ENCODE results near the gene OR52I1. TPM values are rescaled to one million over a fixed set of nuclear protein-coding genes. Genes with fewer than 3 reads are reported as not detected.

Gene OR52I1
- not detected for total RNA-seq

GRCh38 chr11:4593739-4594138 lies at the start of gene OR52I1:
Gene OR52I1 (plus strand): TSS chr11:4594039. CDS start chr11:4594039, 0 bp downstream.
- Mint-ChIP-seq H3K27me3 (no peaks in the 10 kb centered on the region), H3K27ac (no peak within 1 kb of the TSS), H3K9me3 (no peaks in the 10 kb centered on the region), H3K4me1 (no peaks in the 10 kb centered on the region), H3K36me3 (peaks cover 8% of the 10 kb centered on the region), H3K4me3 (no peak within 1 kb of the TSS)
- DNase-seq, result no peak
- POLR2A ChIA-PET, result no interaction called here
- no peak for ATAC-seq (ENCODE audit: low read depth)

DNA sequence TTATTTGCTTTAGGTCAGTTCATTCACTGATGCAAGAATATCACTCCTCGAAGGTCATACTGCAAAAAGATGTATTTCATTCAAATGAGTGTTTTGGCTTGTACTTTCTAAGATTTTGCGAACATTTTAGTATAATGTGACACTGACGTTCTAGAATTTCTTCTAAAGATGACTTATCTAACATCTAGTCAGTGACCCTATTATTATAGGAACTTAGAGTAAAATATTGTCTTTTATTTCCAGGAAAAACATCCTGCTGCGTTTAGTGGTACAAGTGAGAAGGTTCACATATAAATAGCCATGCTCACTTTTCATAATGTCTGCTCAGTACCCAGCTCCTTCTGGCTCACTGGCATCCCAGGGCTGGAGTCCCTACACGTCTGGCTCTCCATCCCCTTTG lies 48.9 kb upstream of the OR52I1 start, which contains the start of gene OR52M1:
Gene OR52M1 (plus strand): TSS at position 301 of the 400 bp plus-strand sequence. CDS start 0 bp downstream, at position 301.
- POLR2A ChIA-PET, result no interaction called here
- peaks cover 19% of the 10 kb centered on the region for H3K27me3 Mint-ChIP-seq
- H3K36me3 Mint-ChIP-seq, result no peaks in the 10 kb centered on the region
- peaks cover 1% of the 10 kb centered on the region for H3K9me3 Mint-ChIP-seq
- DNase-seq, result no peak
- no peak within 1 kb of the TSS for H3K27ac Mint-ChIP-seq
- H3K4me1 Mint-ChIP-seq, result peaks cover 2% of the 10 kb centered on the region
- no peak for ATAC-seq (ENCODE audit: low read depth)
- no peak within 1 kb of the TSS for H3K4me3 Mint-ChIP-seq

- H3K4me3 Mint-ChIP-seq, result no peak overlapping the region
- no peak overlapping the region for H3K27ac Mint-ChIP-seq
- peaks cover 1% of the 10 kb centered on the region for H3K9me3 Mint-ChIP-seq
- H3K36me3 Mint-ChIP-seq, result no peaks in the 10 kb centered on the region
- peaks cover 2% of the 10 kb centered on the region for H3K4me1 Mint-ChIP-seq
- no peak for DNase-seq
- peaks cover 13% of the 10 kb centered on the region for H3K27me3 Mint-ChIP-seq
- ATAC-seq (ENCODE audit: low read depth), result no peak
- POLR2A ChIA-PET, result no interaction called here
Observed at GRCh38 chr11:4546878-4547277, 47.0 kb upstream of the OR52I1 start.

GRCh38 chr11:4547416-4547815 lies 46.4 kb upstream of the OR52I1 start:
- peaks cover 1% of the 10 kb centered on the region for H3K9me3 Mint-ChIP-seq
- no peak overlapping the region for H3K4me3 Mint-ChIP-seq
- ATAC-seq (ENCODE audit: low read depth) (no peak), DNase-seq (no peak)
- POLR2A ChIA-PET, result no interaction called here
- no peaks in the 10 kb centered on the region for H3K36me3 Mint-ChIP-seq
- H3K27ac Mint-ChIP-seq, result no peak overlapping the region
- peaks cover 2% of the 10 kb centered on the region for H3K4me1 Mint-ChIP-seq
- peaks cover 13% of the 10 kb centered on the region for H3K27me3 Mint-ChIP-seq

DNA sequence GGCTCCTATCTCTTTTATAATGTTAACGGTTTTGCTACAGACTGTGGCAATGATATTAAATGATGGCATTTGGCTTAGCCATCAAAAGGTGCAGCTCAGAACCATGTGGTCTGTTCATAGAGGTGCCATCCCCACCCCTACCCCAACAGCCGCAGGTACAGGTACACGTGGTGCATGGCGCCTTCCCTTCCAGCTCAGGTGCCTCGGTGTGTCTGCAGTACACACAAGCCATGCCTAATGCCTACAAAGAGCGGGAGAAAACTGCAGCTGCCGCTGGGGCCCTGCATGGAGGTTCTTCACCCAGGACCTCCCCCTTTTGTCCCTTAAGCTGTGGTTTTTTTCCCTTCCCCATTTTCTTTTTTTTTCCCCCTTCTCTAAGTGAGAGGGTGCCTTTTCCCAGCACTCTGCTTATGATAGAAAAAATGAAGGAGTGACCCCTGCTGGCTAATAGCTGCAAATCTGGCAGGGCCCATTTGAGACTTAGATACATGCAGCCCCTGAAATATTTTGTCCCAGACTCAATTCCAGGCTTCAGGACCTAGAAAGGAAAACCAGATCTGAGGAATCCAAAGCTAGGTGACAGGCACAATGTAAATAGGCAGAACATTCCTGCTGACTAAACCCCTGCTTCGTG lies 42.4 kb upstream of the OR52I1 start:
- H3K27ac Mint-ChIP-seq, result no peak overlapping the region
- peaks cover 11% of the 10 kb centered on the region for H3K27me3 Mint-ChIP-seq
- ATAC-seq (ENCODE audit: low read depth) (no peak), DNase-seq (no peak)
- H3K9me3 Mint-ChIP-seq, result peaks cover 1% of the 10 kb centered on the region
- H3K36me3 Mint-ChIP-seq, result no peaks in the 10 kb centered on the region
- no peaks in the 10 kb centered on the region for H3K4me1 Mint-ChIP-seq
- H3K4me3 Mint-ChIP-seq, result no peak overlapping the region
- POLR2A ChIA-PET, result no interaction called here

DNA sequence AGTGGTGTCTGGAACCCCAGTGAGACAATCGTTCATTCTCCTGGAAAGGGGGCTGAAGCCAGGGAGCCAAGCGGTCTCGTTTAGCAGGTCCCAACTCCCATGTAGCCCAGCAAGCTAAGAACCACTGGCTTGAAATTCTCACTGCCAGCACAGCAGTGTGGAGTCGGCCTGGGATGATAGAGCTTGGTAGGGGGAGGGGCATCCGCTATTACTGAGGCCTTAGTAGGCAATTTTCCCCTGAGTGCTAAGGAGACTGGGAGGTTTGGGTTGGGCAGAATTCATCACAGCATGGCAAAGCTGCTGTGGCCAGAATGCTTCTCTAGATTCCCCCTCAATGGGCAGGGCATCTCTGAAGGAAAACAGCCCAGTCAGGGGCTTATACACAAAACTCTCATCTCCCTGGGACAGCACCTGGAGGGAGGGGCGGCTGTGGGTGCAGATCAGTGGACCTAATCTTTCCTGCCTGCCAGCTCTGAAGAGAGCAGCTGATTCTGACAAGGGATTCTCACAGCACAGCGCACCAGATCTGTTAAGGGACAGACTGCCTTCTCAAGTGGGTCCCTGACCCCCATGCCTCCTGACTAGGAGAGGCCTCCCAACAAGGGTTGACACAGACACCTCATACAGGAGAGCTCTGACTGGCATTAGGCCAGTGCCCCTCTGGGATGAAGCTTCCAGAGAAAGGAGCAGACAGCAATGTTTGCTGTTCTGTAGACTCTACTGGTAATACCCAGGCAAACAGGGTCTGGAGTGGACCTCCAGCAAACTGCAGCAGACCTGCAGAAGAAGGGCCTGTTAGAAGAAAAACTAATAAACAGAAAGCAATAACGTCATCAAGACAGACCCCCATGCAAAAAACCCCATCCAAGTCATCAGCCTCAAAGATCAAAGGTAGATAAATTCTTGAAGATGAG lies 34.1 kb upstream of the OR52I1 start:
- no peak overlapping the region for H3K4me3 Mint-ChIP-seq
- H3K4me1 Mint-ChIP-seq, result no peaks in the 10 kb centered on the region
- DNase-seq (no peak), ATAC-seq (ENCODE audit: low read depth) (no peak)
- H3K27ac Mint-ChIP-seq, result no peak overlapping the region
- POLR2A ChIA-PET, result no interaction called here
- no peaks in the 10 kb centered on the region for H3K36me3 Mint-ChIP-seq
- peaks cover 4% of the 10 kb centered on the region for H3K27me3 Mint-ChIP-seq
- peaks cover 14% of the 10 kb centered on the region for H3K9me3 Mint-ChIP-seq

- Mint-ChIP-seq H3K36me3 (no peaks in the 10 kb centered on the region), H3K9me3 (peaks cover 15% of the 10 kb centered on the region), H3K4me1 (no peaks in the 10 kb centered on the region), H3K4me3 (no peak overlapping the region), H3K27ac (no peak overlapping the region), H3K27me3 (peaks cover 8% of the 10 kb centered on the region)
- no peak for DNase-seq
- no peak for ATAC-seq (ENCODE audit: low read depth)
- POLR2A ChIA-PET, result no interaction called here
Observed at GRCh38 chr11:4560467-4560866, 33.4 kb upstream of the OR52I1 start.

- Mint-ChIP-seq H3K4me1 (no peaks in the 10 kb centered on the region), H3K4me3 (no peak overlapping the region), H3K27me3 (peaks cover 8% of the 10 kb centered on the region), H3K36me3 (no peaks in the 10 kb centered on the region), H3K27ac (no peak overlapping the region), H3K9me3 (peaks cover 14% of the 10 kb centered on the region)
- ATAC-seq (ENCODE audit: low read depth) (no peak), DNase-seq (no peak)
- POLR2A ChIA-PET, result no interaction called here
Observed at GRCh38 chr11:4565371-4565770, 28.5 kb upstream of the OR52I1 start.

GRCh38 chr11:4569075-4569474 lies 24.8 kb upstream of the OR52I1 start:
- POLR2A ChIA-PET, result no interaction called here
- H3K4me1 Mint-ChIP-seq, result no peaks in the 10 kb centered on the region
- H3K4me3 Mint-ChIP-seq, result no peak overlapping the region
- no peak for DNase-seq
- H3K27me3 Mint-ChIP-seq, result peaks cover 6% of the 10 kb centered on the region
- no peak overlapping the region for H3K27ac Mint-ChIP-seq
- peaks cover 6% of the 10 kb centered on the region for H3K9me3 Mint-ChIP-seq
- no peaks in the 10 kb centered on the region for H3K36me3 Mint-ChIP-seq
- no peak for ATAC-seq (ENCODE audit: low read depth)

GRCh38 chr11:4576880-4577279 lies 17.0 kb upstream of the OR52I1 start:
- H3K4me1 Mint-ChIP-seq, result peaks cover 6% of the 10 kb centered on the region
- no peaks in the 10 kb centered on the region for H3K36me3 Mint-ChIP-seq
- peaks cover 27% of the 10 kb centered on the region for H3K27me3 Mint-ChIP-seq
- no peak overlapping the region for H3K4me3 Mint-ChIP-seq
- ATAC-seq (ENCODE audit: low read depth) (no peak), DNase-seq (no peak)
- no peaks in the 10 kb centered on the region for H3K9me3 Mint-ChIP-seq
- POLR2A ChIA-PET, result no interaction called here
- no peak overlapping the region for H3K27ac Mint-ChIP-seq

GRCh38 chr11:4577761-4578160 lies 16.1 kb upstream of the OR52I1 start:
- POLR2A ChIA-PET, result no interaction called here
- H3K4me1 Mint-ChIP-seq, result peaks cover 6% of the 10 kb centered on the region
- peaks cover 26% of the 10 kb centered on the region for H3K27me3 Mint-ChIP-seq
- H3K9me3 Mint-ChIP-seq, result no peaks in the 10 kb centered on the region
- ATAC-seq (ENCODE audit: low read depth) (no peak), DNase-seq (no peak)
- no peak overlapping the region for H3K27ac Mint-ChIP-seq
- H3K36me3 Mint-ChIP-seq, result no peaks in the 10 kb centered on the region
- no peak overlapping the region for H3K4me3 Mint-ChIP-seq

- no peak for DNase-seq
- POLR2A ChIA-PET, result no interaction called here
- Mint-ChIP-seq H3K4me3 (no peak overlapping the region), H3K36me3 (no peaks in the 10 kb centered on the region), H3K27me3 (peaks cover 31% of the 10 kb centered on the region), H3K4me1 (peaks cover 6% of the 10 kb centered on the region), H3K9me3 (no peaks in the 10 kb centered on the region), H3K27ac (no peak overlapping the region)
- ATAC-seq (ENCODE audit: low read depth), result no peak
Observed at GRCh38 chr11:4578624-4579023, 15.2 kb upstream of the OR52I1 start.

GRCh38 chr11:4580124-4580523 lies 13.7 kb upstream of the OR52I1 start:
- no peaks in the 10 kb centered on the region for H3K36me3 Mint-ChIP-seq
- POLR2A ChIA-PET, result no interaction called here
- ATAC-seq (ENCODE audit: low read depth) (no peak), DNase-seq (no peak)
- H3K27ac Mint-ChIP-seq, result no peak overlapping the region
- H3K4me3 Mint-ChIP-seq, result no peak overlapping the region
- H3K27me3 Mint-ChIP-seq, result peaks cover 34% of the 10 kb centered on the region
- peaks cover 6% of the 10 kb centered on the region for H3K4me1 Mint-ChIP-seq
- no peaks in the 10 kb centered on the region for H3K9me3 Mint-ChIP-seq

DNA sequence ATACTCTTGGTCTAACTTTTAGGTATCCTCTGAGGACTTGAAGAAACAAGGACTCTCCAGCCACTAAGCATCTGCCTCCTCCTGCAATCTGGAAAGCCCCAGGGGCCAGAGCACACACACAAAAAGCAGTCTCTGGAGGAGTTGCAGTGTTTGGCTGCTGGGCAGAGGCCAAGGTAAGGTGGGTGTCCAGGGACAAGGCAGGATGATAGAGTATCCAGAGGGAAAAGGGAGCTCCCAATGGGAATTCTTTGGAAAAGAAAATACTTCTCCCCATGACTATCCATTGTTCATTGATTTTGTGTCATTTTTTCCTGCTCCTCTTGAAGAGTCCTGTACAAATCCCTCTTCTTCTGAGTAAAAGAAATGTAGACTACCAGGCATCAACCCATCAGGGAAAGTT lies 12.4 kb upstream of the OR52I1 start, which contains the start of gene OR52I2:
Gene OR52I2 (plus strand): TSS at position 301 of the 400 bp plus-strand sequence.
- H3K36me3 Mint-ChIP-seq, result no peaks in the 10 kb centered on the region
- no peak within 1 kb of the TSS for H3K27ac Mint-ChIP-seq
- ATAC-seq (ENCODE audit: low read depth), result no peak
- POLR2A ChIA-PET, result no interaction called here
- no peak within 1 kb of the TSS for H3K4me3 Mint-ChIP-seq
- no peak for DNase-seq
- H3K4me1 Mint-ChIP-seq, result no peaks in the 10 kb centered on the region
- no peaks in the 10 kb centered on the region for H3K9me3 Mint-ChIP-seq
- H3K27me3 Mint-ChIP-seq, result peaks cover 32% of the 10 kb centered on the region

All from activated naive CD8-positive, alpha-beta T cell treated with anti-CD3 and anti-CD28 coated beads, Interleukin-2, amount 10 ng/mL, durations not matched to agents 7 days and 5 days (primary cell).